Stimulated activated CD4-positive, alpha-beta T cell treated with anti-CD3 and anti-CD28 coated beads, Interleukin-12 subunit alpha, Interleukin-12 subunit beta, amount 100 ng/mL, for 24 hours (primary cell): Measurements from ENCODE around the gene CCDC3.

Source experiments
- DNase-seq, 2 experiments: peaks; one replicate each; pipeline ENCODE4 v3.0.0-alpha.2; 2020; ENCODE audit warnings: low read depth in 2 of 2

The CCDC3 gene

DNA sequence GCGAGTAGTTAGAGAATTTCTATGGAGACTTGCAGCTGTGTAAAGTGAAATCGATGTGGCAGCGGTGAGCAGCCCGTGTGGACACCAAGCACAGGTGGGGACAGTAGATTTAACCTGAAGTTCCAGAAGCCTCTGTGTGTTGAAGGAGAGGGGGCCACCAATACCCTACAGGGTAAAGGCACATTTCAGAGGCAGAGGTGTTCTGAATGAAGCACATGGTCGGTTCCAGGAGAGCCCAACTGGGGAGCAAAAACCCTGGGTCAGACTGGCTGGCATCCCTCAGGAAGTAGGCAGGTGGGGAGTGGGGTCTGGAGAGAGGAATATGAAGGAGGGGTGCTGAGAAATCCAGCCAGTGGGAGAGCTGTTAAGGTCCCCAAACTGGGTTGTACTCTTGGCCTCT lies 76.6 kb downstream of the CCDC3 start:
- no peak for DNase-seq

DNA sequence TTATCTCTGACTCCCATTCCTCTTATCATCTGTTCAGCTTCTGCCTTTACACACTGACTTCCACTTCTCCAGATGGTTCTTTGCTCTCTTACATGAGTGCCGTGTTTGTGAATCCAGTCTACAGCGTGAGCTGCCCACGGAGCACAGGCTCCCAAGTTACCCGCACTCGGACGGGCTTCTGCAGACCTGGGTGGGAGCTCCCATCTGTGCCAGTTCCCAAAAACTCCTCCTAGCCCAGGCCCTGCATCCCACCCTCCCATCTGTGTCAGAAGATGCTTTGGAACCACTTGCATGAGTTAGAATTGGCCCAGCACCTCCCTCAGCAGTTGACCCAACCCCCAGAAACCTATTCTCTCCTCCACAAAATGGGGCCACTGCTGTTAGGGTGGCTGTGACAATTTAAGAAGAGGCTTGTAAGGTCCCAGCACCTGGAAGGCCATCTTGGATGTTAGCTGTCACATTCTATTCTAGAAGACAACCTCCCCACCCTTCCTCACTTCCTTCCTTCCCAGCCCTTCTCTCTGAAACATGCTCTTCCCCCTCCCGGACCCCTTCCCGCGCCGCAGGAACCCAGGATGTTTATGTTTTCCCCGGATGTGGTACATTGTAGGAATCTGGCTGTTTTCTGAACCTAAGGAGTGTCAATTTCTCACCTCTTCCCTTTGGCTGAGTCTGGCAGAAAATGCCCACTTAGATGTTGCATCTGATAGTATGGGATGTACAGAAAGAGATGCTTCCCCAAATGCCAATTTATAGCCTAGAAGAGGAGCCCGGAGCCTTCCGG lies 79.2 kb downstream of the CCDC3 start:
- DNase-seq: no peak

DNA sequence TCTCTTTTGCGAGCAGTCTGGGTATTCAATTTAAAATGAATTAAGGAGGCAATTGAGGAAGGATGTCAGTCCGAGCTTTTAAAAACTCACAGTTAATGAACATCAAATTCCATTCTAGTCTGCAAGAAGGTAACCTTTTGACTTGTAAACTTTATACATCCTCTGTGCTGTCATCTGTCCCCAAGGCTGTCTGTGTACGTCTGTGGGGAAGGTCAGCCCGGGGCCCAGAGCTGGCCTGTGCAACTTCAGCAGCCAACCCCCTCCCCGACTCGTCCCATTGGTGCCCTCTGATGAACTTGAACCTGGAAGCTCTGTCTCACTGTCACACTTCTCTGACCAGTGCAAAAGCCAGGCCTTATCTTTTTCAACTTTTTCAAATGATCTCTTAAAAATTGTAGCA lies 80.3 kb downstream of the CCDC3 start:
- no peak for DNase-seq

DNA sequence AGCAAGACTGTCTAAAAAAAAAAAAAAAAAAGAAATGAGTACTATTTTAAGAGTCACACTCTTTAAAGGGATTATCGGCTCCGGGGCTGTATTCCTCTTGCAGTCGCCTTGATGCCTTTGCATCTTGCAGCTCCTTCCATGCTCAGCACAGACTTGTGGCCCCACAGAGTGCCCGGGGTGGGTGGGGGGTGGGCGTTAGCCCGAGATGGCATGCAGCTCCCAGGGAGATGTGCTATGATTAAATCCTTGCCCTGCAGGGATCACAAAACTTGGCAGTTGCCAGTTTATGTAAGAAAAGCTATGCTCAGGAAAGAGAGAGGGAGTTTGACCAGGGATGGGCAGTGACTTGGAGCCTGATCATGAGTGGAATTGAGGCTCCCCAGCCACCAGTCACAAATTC lies 81.9 kb downstream of the CCDC3 start:
- DNase-seq: no peak

DNA sequence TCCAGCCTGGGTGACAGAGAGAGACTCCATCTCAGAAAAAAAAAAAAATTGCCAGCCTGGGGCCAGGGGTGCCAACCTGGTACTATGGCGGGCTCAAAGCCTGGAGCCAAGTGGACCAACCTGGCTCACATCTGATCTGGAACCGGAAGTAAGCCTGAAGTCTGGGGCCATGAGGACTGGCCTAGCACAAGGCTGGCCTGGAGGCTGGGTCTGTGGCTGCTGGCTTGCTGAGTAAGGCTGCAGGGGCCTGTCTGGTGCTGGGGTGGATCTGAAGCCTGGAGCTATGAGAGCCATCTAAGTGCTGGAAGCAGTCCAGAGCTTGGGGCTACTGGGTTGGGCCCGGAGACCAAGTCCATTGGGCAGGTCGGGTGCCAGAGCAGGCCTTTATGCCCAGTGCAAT lies 84.9 kb downstream of the CCDC3 start:
- DNase-seq: no peak

DNA sequence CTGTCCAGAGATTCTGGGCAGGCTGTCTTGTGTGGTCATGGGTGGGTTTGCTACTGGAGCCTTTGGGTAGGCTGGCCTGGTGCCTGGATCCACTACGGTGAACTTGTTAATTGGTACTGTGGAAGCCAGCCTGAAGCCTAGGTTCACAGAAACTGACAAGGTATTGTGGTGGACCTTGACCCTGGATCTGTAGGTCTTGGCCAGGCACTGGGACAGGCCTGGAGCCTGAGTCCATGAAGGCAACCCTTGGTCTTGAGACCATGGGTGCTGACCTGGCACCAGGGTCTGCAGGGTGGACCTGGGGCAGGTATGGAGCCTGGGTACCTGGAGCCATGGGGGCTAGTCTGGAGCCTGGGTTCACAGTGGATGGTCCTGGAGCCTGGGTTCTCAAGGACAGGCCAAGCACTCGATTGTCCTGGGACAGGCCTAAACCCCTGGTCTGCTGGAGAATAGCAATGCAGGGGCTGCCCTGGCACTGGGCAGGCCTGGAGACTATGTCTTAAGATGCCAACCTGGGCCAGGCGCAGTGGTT lies 85.8 kb downstream of the CCDC3 start:
- no peak for DNase-seq

DNA sequence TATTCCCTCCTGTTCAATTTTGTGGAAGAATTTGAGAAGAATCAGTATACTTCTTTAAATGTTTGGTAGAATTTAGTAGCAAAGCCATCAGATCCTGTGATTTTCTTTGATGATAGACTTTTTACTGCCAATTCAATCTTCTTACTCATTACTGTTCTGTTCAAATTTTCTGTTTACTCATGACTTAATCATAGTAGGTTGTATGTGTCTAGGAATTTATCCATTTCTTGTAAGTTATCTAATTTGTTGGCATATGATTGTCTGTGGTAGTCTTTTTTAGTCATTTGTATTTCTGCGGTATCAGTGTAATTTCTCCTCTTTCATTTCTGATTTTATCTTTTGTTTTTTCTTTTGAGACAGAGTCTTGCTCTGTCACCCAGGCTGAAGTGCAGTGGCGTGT lies 87.4 kb downstream of the CCDC3 start:
- no peak for DNase-seq

DNA sequence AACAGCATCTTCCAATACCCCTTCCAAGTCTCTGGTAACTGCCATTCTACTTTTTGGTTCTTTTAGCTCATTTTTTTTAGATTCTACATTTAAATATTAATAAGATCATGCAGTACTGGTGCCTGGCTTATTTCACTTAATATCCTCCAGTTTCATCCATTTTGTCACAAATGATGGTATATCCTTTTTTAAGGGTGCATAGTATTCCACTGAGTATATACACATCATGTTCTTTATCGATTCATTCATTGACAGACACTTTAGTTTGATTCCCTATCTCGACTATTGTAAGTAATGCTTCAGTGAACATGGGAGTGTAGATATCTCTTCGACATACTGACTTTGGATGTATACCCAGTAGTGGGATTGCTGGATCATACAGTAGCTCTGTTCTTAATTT lies 89.7 kb downstream of the CCDC3 start:
- no peak for DNase-seq

DNA sequence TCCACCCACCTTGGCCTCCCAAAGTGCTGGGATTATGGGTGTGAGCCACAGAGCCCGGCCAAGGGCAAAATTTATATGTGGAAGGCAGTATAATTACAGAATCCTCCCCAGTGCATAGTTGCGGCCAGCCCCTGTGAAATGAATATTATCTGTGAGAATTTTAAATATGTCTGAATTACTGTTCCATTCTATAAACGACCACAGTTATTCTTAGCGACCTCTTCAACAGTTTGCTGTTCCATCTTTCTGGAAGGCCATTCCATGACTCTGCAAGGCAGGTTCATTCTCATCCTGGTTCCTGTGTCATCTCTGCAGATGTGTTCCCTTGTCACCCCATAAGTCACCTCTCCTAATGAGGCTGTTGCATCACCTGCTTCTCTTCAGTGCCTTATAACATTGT lies 90.7 kb downstream of the CCDC3 start:
- no peak for DNase-seq

DNA sequence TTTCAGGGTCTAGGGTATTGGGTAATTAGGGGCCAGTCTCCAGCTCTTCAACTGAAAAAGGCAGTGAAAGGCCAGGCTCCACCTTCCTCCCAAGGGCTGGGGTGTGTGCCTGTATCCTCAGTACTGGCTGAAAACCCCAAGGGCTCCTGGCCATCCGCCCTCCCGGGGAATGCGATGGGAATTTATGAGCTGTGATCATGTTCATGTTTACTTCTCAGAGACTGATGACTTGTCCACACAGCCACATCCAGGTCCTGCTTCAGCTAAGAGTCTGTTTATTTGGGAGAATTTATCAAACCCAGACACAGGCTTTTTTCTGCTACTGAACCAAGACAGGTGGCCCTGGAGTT lies 91.7 kb downstream of the CCDC3 start:
- DNase-seq: no peak

DNA sequence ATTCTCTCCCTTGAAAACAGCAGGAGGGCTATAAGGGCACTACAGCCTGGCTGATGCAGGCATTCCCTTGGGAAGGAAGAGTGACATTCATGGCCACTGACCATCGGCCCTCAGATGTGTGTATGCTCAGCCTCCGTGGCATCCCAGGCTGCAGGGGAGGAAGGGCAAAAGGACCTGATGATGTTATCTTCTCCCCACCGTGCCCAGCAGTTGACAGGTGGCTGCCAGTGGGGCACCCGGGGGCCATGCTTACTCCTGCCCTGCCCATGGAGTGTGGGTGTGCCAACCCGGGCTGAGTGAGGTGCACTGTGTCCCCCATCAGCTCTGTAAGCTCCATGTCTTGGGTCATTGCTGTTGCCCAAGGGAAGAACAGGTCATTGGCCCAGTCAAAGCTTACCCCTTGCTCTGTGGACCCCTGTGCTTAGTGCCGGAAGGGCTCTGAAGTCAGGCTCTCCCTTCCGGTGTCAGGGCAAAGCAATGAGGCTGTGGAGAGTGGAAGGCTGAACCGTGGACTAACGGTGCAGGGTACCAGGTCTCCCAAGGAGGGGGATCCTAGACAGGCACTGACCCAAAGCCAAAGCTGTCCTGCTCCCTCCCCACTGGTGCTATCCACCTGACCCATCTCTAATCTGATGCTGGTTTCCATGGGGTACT lies 92.2 kb downstream of the CCDC3 start:
- no peak for DNase-seq

DNA sequence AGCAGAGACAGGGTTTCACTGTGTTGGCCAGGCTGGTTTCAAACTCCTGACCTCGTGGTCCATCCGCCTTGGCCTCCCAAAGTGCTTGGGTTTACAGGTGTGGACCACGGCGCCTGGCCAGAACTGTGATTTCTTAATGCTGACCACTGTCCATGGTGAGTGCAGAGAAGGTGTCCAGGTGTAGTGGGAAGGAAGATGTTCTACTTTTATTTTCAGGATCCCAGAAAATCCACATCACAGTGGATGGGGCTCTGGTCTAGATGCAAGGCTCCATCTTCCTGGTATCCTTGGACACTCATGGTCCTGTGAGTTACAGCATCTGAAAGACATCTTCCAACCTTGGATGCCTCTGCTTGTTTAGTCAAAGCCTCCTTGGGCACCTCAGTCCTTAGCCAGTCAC lies 92.7 kb downstream of the CCDC3 start:
- DNase-seq: no peak

DNA sequence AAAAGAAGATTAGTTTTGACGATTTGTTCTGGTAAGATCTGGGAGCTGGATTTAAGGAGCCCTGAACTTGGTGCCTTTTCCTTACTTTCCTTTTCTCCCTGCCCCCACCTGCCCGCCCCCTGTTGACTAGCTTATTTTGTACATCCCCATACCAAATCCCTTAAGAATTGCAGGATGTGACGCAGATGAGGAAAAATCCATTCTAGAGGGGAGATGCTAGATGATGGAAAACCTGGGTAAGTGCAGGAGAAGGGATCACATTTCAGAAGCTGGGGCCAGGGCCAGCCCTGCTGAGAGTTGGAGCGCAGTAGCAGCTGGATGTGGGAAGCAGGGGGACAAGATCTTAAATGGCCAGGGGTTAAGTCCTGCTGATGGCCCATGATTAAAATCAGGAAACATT lies 93.9 kb downstream of the CCDC3 start:
- DNase-seq: no peak

DNA sequence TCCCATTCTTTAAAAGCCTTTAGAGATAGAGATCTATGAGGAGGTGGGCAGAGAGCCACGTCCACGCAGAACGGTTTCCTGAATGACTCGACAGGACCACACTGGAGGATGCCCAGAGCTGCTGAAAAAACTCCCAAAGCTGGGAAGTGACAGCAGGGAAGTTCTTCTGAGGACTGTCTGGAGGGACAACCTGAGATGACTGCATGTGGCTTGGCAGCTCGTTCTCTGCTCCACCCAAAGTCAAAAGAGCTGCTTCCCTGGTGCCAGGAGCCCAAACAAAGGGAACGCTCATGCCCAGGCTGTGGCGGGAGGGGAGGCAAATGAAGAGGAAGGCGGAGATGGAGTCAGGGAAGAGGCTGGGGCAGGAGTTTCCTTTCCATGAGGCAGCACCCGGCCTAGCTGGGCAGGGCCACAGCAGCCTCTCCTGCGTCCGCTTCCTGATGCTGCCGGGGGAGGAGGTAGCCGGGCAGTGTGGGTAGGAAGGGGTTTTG lies 95.4 kb downstream of the CCDC3 start:
- no peak for DNase-seq

DNA sequence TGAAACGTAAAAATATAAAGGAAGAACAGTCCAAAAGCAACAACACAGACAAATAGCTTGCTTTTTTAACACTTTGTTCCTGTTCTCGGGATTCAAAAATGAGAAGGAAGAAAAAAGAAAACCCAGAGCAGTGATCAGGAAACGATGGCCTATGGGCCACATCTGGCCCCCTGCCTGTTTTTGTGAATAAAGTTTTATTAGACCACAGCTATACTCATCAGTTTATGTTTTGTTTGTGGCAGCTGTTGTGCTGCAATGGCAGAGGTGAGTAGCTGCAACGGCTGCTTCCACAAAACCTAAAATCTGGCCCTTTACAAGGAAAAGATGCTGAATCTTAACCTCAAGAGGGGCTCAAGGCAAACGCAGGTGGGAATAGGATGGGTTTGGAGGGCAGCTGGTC lies 96.4 kb downstream of the CCDC3 start:
- DNase-seq: no peak

DNA sequence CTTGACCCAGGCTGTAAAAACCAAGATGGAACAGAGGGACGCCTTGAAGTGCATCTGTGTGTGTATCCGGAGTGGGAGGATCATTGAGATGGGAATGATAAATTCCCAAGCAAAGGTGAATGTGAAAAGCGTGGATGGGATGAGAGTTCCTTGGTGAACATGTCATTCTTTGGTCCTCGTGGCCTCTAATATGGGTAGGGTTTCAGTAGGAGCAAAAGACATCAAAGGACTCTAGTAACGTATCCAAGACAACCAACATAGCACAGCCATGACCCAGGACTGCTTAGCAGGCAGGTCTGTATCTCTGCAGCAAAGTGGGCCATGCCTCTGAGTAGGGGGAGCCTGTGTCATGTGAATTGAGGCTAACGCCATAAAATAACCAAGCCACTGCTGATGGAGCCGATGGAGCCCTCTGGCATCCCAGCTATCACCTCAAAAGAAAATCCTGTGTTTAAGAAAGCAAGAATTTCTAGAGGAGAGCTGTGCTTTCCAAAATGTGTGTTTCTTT lies 98.6 kb downstream of the CCDC3 start:
- DNase-seq: no peak

DNA sequence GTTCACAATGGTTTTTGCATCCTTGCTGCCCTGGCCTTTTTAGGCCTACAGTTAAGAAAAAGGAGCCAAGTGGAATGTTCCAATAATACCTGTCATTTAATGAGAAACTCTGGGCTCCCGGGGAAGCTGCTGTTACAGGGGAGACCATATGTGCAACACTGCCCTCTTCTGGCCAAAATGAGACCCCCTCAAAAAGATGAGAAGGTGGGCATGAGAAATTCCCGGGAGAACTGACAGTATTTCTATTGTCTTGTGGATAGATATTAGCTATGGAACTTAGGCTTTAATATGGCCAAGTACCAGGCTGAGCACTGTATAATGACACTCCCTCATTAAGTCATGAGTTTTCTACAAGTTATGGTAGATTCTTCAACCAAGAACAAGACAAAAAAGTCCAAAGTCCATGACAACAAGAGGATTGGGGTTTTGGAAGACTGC lies 99.4 kb downstream of the CCDC3 start:
- peak; percentile 10 to 26 for DNase-seq

DNA sequence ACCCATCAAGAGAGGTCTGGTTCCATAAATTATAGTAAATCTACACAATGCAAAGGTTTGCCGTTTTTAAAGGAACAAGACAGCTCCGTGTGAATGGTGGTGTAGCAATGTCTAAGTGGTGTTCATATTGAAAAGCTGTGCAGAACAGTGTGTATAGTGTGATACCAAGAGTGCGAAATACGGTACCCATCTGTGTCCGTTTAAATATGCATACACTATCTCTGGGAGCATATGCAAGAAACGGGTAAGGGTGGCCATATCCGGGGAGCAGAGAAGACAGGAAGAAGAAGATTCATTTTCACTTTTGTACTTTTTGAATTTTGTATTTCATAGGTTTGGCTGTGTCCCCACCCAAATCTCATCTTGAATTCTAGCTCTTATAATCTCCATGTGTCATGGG lies 102.0 kb downstream of the CCDC3 start:
- no peak for DNase-seq

DNA sequence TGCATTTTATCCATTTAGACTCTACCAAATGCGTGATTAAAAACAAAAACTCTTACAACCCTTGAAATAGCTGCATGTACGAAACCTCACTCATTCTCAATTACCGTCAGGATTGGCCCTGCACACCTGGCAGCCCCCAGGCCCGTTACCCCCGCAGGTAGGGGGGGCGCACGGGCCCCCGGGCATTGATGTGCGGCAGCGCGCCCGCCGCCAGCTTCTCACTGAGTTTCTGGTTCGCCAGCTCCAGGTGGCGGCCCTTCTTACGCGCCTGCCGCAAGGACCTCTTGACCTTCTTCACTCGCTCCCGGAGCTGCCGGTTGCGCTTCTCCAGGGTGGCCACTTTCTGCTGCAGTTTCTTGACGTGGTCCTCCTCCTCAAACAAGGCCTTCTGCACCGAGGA lies 103.2 kb downstream of the CCDC3 start:
- no peak for DNase-seq

DNA sequence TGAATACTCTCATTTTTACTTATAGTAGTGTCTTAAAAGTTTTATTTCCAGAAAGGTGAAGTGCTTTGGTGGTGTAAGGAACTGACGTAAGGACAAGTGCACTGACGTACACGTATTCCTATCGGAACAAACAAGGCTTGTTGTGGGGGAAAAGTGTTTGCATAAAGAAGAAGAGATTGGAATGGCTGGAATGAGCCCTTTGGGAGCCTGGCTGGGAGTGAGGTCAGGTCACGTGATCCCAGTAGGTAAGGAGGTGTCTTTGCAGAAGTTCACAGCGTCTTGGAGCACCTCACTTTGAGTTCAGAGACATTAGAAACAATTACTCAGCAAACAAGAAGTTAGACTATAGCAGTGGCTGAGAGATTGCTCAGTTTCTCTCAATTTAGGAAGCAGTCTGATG lies 104.2 kb downstream of the CCDC3 start:
- DNase-seq: no peak

DNA sequence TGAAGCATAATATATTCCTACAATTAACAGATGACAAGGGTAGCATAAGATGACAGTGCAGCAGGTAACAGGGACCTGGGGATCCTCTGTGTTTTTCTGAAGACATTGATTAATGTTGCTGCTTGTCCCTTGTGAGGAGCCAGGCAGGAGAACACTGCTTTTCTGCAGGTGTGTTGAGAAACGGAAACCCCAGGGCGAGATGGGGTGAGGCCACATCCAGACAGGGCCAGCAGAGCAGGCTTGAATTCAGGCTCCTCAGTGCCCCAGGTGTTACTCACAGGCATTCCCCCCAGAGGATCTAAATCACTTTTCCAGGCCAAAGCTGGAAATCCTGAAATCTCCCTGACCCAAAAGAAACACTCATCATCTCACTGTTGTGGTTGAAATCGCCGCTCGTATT lies 105.3 kb downstream of the CCDC3 start:
- no peak for DNase-seq

DNA sequence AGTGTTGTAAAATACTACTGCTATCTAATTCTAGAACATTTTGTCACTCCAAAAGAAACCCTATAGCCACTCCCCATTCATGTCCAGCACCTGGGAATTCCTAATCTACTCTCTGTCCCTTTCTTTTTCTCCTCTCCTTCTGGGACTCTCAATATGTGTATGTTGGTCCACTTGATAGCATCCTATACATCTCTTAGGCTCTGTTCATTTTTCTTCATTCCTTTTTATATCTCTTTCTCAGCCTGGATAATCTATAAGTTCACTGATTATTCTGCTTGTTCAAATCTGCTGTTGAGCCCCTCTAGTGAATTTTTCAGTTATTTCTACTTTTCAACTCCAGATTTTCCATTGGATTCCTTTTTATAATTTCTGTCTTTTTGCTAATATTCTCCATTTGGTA lies 108.6 kb downstream of the CCDC3 start:
- no peak for DNase-seq

DNA sequence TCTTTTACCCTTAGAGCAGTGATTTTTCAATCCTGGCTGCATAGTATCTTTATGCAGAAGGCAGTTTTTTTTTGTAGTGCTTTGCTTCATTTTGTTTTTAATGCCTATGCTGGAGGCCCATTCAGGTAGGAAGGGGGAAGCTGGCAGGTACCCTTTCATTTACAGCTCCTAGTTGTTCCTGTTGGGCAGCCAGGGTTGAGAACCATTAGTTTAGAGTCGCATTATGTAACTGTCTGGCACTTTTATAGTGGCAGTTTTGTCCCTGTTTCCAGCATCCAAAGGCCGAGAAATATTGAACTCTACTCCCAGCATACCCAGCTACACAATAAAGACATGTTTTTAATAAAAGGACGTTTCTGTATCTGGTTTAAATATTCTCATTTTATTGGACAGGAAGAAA lies 110.6 kb downstream of the CCDC3 start:
- no peak for DNase-seq
